Liver (tissue), 9 donors: Measurements from ENCODE around the gene MCTP2. TPM values are rescaled to one million over a fixed set of nuclear protein-coding genes. Genes with fewer than 3 reads are reported as not detected.
"Not testable (repeated sequence)": the region's sequence is repeated elsewhere in the genome, so short reads cannot be mapped to it uniquely, and the experiment has no call there.

ENCODE experiments used
- DNase-seq: peaks from one replicate; pipeline ENCODE4 v3.0.0-alpha.2; 2017; ENCODE audit warnings: low spot score
- H3K27ac ChIP-seq, 2 donors: one replicate each; pipeline ENCODE4 v1.7.0; 2013; ENCODE audit warnings: inconsistent platforms in 2 of 2, low read length in 2 of 2, control low read depth in 1 of 2, low read depth in 1 of 2, mild to moderate bottlenecking in 1 of 2
- H3K27me3 ChIP-seq, 4 donors: one replicate each; pipeline versions ENCODE4 v1.6.1 to v1.7.0; 2013; ENCODE audit warnings: low read length in 3 of 4, inconsistent platforms in 1 of 4, mild to moderate bottlenecking in 1 of 4, moderate library complexity in 1 of 4; ENCODE audit not compliant: control insufficient read depth in 4 of 4, insufficient read depth in 4 of 4
- H3K36me3 ChIP-seq, 4 donors: one replicate each; pipeline versions ENCODE4 v1.6.1 to v1.7.0; 2013; ENCODE audit warnings: low read length in 3 of 4, mild to moderate bottlenecking in 3 of 4, low read depth in 1 of 4, moderate library complexity in 1 of 4; ENCODE audit not compliant: control insufficient read depth in 4 of 4, insufficient read depth in 3 of 4
- H3K4me1 ChIP-seq, 4 donors: one replicate each; pipeline versions ENCODE4 v1.6.1 to v1.7.0; 2013; ENCODE audit warnings: low read length in 3 of 4, mild to moderate bottlenecking in 3 of 4, moderate library complexity in 1 of 4; ENCODE audit not compliant: control insufficient read depth in 4 of 4, insufficient read depth in 4 of 4
- H3K4me3 ChIP-seq, 3 donors: one replicate each; pipeline versions ENCODE4 v1.6.1 to v1.7.0; 2013; ENCODE audit warnings: low read length in 3 of 3, control low read depth in 1 of 3, low read depth in 1 of 3, mild to moderate bottlenecking in 1 of 3
- H3K9ac ChIP-seq, 2 donors: one replicate each; pipeline ENCODE4 v1.7.0; 2013; ENCODE audit warnings: low read length in 2 of 2, mild to moderate bottlenecking in 2 of 2, moderate library complexity in 2 of 2, control low read depth in 1 of 2, low read depth in 1 of 2
- H3K9me3 ChIP-seq, 4 donors: one replicate each; pipeline versions ENCODE4 v1.6.1 to v1.7.0; 2013; ENCODE audit warnings: low read length in 3 of 4; ENCODE audit not compliant: control insufficient read depth in 4 of 4
- ATF3 ChIP-seq: IDR thresholded peaks from 2 replicates; pipeline ENCODE4 v1.6.1; 2016; ENCODE audit warnings: antibody characterized with exemption
- EGR1 ChIP-seq, 2 donors: IDR thresholded peaks; 2 replicates each; pipeline ENCODE4 v1.6.1; 2016 to 2018; ENCODE audit warnings: antibody characterized with exemption in 2 of 2, low read depth in 2 of 2
- FOXA2 ChIP-seq: IDR thresholded peaks from 2 replicates; pipeline ENCODE4 v1.6.1; 2016; ENCODE audit warnings: antibody characterized with exemption
- GABPA ChIP-seq, 2 donors: IDR thresholded peaks in 1 of 2; conservative IDR thresholded peaks in 1 of 2; 2 replicates each; pipeline ENCODE4 v1.6.1; 2016; ENCODE audit warnings: antibody characterized with exemption in 2 of 2, mild to moderate bottlenecking in 1 of 2, moderate library complexity in 1 of 2
- HNF4A ChIP-seq, 2 donors: conservative IDR thresholded peaks; 2 replicates each; pipeline ENCODE4 v1.6.1; 2016; ENCODE audit warnings: antibody characterized with exemption in 2 of 2, mild to moderate bottlenecking in 2 of 2
- JUND ChIP-seq, 2 donors: IDR thresholded peaks; 2 replicates each; pipeline ENCODE4 v1.6.1; 2016; ENCODE audit warnings: antibody characterized with exemption in 2 of 2
- MAX ChIP-seq: IDR thresholded peaks from 2 replicates; pipeline ENCODE4 v1.6.1; 2016; ENCODE audit warnings: antibody characterized with exemption
- NR2F2 ChIP-seq: IDR thresholded peaks from 2 replicates; pipeline ENCODE4 v1.6.1; 2016; ENCODE audit warnings: antibody characterized with exemption
- REST ChIP-seq: IDR thresholded peaks from 2 replicates; pipeline ENCODE4 v1.6.1; 2016; ENCODE audit warnings: antibody characterized with exemption, mild to moderate bottlenecking
- TAF1 ChIP-seq: conservative IDR thresholded peaks from 2 replicates; pipeline ENCODE4 v1.6.1; 2016; ENCODE audit warnings: antibody characterized with exemption, mild to moderate bottlenecking
- ZBTB33 ChIP-seq: IDR thresholded peaks from 2 replicates; pipeline ENCODE4 v1.6.1; 2016; ENCODE audit warnings: antibody characterized with exemption
- WGBS: extraction: QIAGEN DNeasy Blood & Tissue Kit; methylation state at CpG from one replicate; pipeline ENCODE4 v1.1.7; 2013; 5-methylcytosine and 5-hydroxymethylcytosine counted together
- polyA plus RNA-seq, 2 donors: library from polyadenylated mRNA; stranded (reverse) in 1 of 2; unstranded in 1 of 2; fragments of 200-250 nt in 1 of 2; fragments of >200 nt in 1 of 2; fragmentation: Nextera tagmentation in 1 of 2; extraction: Ambion mirVana in 1 of 2; gene quantifications; one replicate each; pipeline versions ENCODE4 v1.2.1 to v1.2.3, GENCODE V29; 2013 to 2015
- total RNA-seq, 2 donors: library from RNA; depleted of rRNA; stranded (reverse); fragments of >200 nt; gene quantifications; one replicate each; pipeline ENCODE4 v1.2.3, GENCODE V29; 2014
- donor health status: healthy.
- donor health status: healthy.
- donor health status: healthy.
- donor health status: healthy.
- donor health status: healthy.

The MCTP2 gene
- total and polyA plus RNA-seq, 4 donors = 0.43 to 9.9 (median 3.5) TPM

- Histone ChIP-seq H3K27me3 (no peaks in the 10 kb centered on the region), H3K27ac (no peak overlapping the region), H3K4me1 (no peaks in the 10 kb centered on the region), H3K9me3 (no peaks in the 10 kb centered on the region), H3K4me3 (no peak overlapping the region), H3K36me3 (no peaks in the 10 kb centered on the region), H3K9ac (no peak overlapping the region)
- DNase-seq = no peak
- 95% methylated on average over 2 of the region's 2 CpGs for WGBS
- no peak for TF ChIP-seq NR2F2
- no peak for TF ChIP-seq MAX
- TF ChIP-seq JUND (IDR thresholded peaks at IDR 0.05) = no peak
- no peak for TF ChIP-seq TAF1
- TF ChIP-seq EGR1 (IDR thresholded peaks at IDR 0.05; ENCODE audit: low read depth in 2 of 2) = no peak
- no peak for TF ChIP-seq ZBTB33
- no peak for TF ChIP-seq FOXA2
- no peak for TF ChIP-seq ATF3
- no peak for TF ChIP-seq GABPA (IDR thresholded peaks at IDR 0.05 in 1 of 2, conservative IDR thresholded peaks at IDR 0.05 in 1 of 2)
Observed at GRCh38 chr15:94242257-94242656, 10.9 kb downstream of the MCTP2 start.

GRCh38 chr15:94243003-94243402 is 11.6 kb downstream of the MCTP2 start:
- H3K9ac ChIP-seq, H3K4me3 ChIP-seq, H3K27ac ChIP-seq, H3K4me1 ChIP-seq, H3K9me3 ChIP-seq, H3K27me3 ChIP-seq, H3K36me3 ChIP-seq, DNase-seq: not testable (repeated sequence)
- WGBS = 97% methylated on average over 33 of the region's 33 CpGs

GRCh38 chr15:94243418-94243817 is 12.1 kb downstream of the MCTP2 start:
- H3K27me3 ChIP-seq = no peaks in the 10 kb centered on the region
- no peak overlapping the region for H3K9ac ChIP-seq
- no peaks in the 10 kb centered on the region for H3K36me3 ChIP-seq
- DNase-seq = no peak
- no peak overlapping the region for H3K27ac ChIP-seq
- no peak overlapping the region for H3K4me3 ChIP-seq
- H3K9me3 ChIP-seq = no peaks in the 10 kb centered on the region
- TF ChIP-seq TAF1 (no peak), ZBTB33 (no peak), GABPA (IDR thresholded peaks at IDR 0.05 in 1 of 2, conservative IDR thresholded peaks at IDR 0.05 in 1 of 2) (no peak), REST (no peak), HNF4A (conservative IDR thresholded peaks at IDR 0.05) (no peak), EGR1 (IDR thresholded peaks at IDR 0.05; ENCODE audit: low read depth in 2 of 2) (no peak)
- peaks cover 0 to 7% (median 3%) of the 10 kb centered on the region in 4 donors for H3K4me1 ChIP-seq
- WGBS = 98% methylated on average over 24 of the region's 24 CpGs
